Erythroblast (primary cell): ENCODE measurements around the gene CACNA2D1.

ENCODE experiments used
- GATA1 ChIP-seq: IDR thresholded peaks from 2 replicates; pipeline ENCODE4 v1.6.1; 2011; ENCODE audit warnings: low read depth, mild to moderate bottlenecking, control low read depth, low read length, moderate library complexity
- POLR2A ChIP-seq: IDR thresholded peaks from 2 replicates; pipeline ENCODE4 v1.6.1; 2011; ENCODE audit warnings: mild to moderate bottlenecking, low read length

DNA sequence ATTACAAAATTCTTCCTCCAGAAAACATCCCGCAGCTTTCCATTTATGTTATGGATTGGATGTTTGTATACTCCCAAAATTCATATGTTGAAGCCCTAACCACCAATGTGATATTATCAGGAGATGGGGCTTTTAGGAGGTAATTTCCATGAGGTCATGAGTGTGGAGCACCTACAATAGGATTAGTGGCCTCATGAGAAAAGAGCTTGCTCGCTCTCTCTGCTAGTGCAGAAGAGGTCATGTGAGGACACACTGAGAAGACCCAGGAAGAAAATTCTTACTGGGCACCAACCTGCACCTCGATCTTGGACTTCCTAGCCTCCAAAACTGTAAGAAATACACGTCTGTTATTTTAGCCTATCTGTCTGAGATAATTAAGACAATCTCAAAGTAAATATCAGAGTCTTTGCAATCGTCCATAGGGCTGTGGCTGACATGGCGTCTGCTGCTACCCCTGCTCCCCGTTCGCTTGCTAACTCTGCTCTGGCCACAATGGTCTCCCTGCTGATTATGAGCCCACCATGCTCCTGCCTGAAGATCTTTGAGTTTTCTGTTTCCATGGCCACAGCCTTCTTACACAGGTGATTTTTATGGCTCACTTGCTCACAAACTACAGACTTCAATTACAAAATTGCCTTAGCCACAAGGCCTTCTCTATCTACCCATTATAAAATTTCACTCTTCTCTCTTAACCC lies 333.3 kb downstream of the CACNA2D1 start:
- no peak for TF ChIP-seq POLR2A
- no peak for TF ChIP-seq GATA1
